ENCODE results near the gene SYNM.

Gene SYNM

GRCh38 chr15:99141943-99142342 is 37.1 kb downstream of the SYNM start:
- DNase-seq (ENCODE audit: low read depth), result no peak

- DNase-seq (ENCODE audit: low read depth), result no peak
These were observed 37.7 kb downstream of the SYNM start for GRCh38 chr15:99142562-99142961.

- DNase-seq (ENCODE audit: low read depth), result no peak
These were observed 38.4 kb downstream of the SYNM start for GRCh38 chr15:99143242-99143641.

GRCh38 chr15:99143655-99144610 is 39.1 kb downstream of the SYNM start:
- DNase-seq (ENCODE audit: low read depth), result peak; percentile 82

GRCh38 chr15:99145005-99145404 is 40.1 kb downstream of the SYNM start:
- DNase-seq (ENCODE audit: low read depth), result no peak

GRCh38 chr15:99145778-99146177 is 40.9 kb downstream of the SYNM start:
- no peak for DNase-seq (ENCODE audit: low read depth)

GRCh38 chr15:99146661-99147060 is 41.8 kb downstream of the SYNM start:
- no peak for DNase-seq (ENCODE audit: low read depth)

- DNase-seq (ENCODE audit: low read depth), result no peak
These were observed 44.0 kb downstream of the SYNM start for GRCh38 chr15:99148851-99149276.

GRCh38 chr15:99149366-99149765 is 44.5 kb downstream of the SYNM start:
- DNase-seq (ENCODE audit: low read depth), result no peak

- no peak for DNase-seq (ENCODE audit: low read depth)
These were observed 46.3 kb downstream of the SYNM start for GRCh38 chr15:99151156-99151555.

GRCh38 chr15:99153026-99153535 is 48.2 kb downstream of the SYNM start:
- no peak for DNase-seq (ENCODE audit: low read depth)

GRCh38 chr15:99154271-99154670 is 49.4 kb downstream of the SYNM start:
- DNase-seq (ENCODE audit: low read depth), result peak; percentile 35

GRCh38 chr15:99155961-99156443 is 51.1 kb downstream of the SYNM start:
- peak; percentile 80 for DNase-seq (ENCODE audit: low read depth)

- no peak for DNase-seq (ENCODE audit: low read depth)
These were observed 52.6 kb downstream of the SYNM start for GRCh38 chr15:99157456-99157855.

- DNase-seq (ENCODE audit: low read depth), result no peak
These were observed 53.9 kb downstream of the SYNM start for GRCh38 chr15:99158626-99159412.

GRCh38 chr15:99163271-99164062 is 58.6 kb downstream of the SYNM start:
- no peak for DNase-seq (ENCODE audit: low read depth)

GRCh38 chr15:99164119-99164518 is 59.2 kb downstream of the SYNM start:
- DNase-seq (ENCODE audit: low read depth), result no peak

GRCh38 chr15:99165020-99165790 is 60.3 kb downstream of the SYNM start:
- no peak for DNase-seq (ENCODE audit: low read depth)

GRCh38 chr15:99165956-99166689 is 61.2 kb downstream of the SYNM start:
- DNase-seq (ENCODE audit: low read depth), result no peak

- no peak for DNase-seq (ENCODE audit: low read depth)
These were observed 62.3 kb downstream of the SYNM start for GRCh38 chr15:99167201-99167600.
